GM18951 (cell line): ENCODE data around the gene MAP3K7CL.

Experiments
- POLR2A ChIP-seq: IDR thresholded peaks from 4 replicates; pipeline ENCODE4 v1.6.1; 2011; ENCODE audit warnings: mild to moderate bottlenecking; ENCODE audit not compliant: insufficient read length, insufficient read depth; ENCODE audit errors: extremely low read depth
- in situ Hi-C: fragments of 300-500 bp; cut with MboI; formaldehyde crosslinking; loops from one replicate; pipeline ENCODE4 v1.12.0; 2022; ENCODE audit warnings: low sequenced_read_pairs, mixed read lengths, inconsistent platforms; ENCODE audit not compliant: unreplicated experiment

Gene MAP3K7CL

DNA sequence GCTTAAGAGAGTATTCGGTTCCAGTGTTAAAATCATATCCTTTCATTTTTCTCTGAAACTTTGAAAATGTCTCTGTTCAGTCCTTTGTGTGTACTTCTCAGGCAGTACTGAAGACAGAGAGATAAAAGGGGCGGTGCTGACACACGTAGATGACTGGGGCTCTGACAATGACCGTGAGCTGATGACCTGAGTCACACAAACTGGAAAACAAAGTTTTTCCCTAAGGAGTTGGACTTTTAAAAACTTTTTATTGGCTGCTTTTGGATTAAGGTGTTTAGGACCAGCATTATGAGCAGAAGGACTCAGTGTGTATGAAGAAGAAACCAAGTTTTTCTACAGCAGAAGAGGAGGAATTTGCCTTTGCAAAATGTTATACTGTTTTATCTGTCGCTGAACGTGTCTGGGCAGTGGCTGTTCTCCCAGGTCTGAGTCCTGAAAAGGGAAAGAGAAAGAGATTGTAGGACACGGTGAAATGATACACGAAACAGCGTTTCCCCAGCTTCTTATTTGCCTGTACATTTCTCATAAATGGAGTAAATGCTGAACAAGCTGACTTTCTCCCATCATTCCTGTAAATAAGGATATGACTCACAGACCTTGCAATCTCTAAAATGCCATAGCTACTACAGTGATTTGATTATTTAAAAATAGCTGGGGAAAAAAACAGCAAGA is 51.5 kb downstream of the MAP3K7CL start:
- no peak for TF ChIP-seq POLR2A
- in situ Hi-C loops = no loop called here

- in situ Hi-C loops = no loop called here
- TF ChIP-seq POLR2A = no peak
Observed at GRCh38 chr21:29182691-29183092, 52.2 kb downstream of the MAP3K7CL start.

DNA sequence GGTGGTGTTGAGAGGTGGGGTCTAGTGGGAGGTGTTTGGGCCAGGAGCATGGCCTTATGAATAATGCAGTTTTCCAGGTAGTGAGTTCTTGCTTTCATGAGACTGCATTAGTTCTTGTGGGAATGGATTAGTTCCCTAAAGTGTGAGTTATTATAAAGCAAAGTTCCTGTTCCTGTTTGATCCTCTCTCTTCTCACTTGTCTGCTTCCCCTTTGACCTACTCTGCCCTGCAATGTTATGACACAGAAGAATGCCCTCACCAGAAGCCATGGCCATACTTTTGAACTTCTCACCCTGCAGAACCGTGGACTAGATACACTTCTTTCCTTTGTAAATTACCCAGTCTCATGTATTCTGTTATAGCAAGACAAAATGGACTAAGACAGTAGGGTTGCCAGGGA is 53.6 kb downstream of the MAP3K7CL start:
- no peak for TF ChIP-seq POLR2A
- in situ Hi-C loops = no loop called here

DNA sequence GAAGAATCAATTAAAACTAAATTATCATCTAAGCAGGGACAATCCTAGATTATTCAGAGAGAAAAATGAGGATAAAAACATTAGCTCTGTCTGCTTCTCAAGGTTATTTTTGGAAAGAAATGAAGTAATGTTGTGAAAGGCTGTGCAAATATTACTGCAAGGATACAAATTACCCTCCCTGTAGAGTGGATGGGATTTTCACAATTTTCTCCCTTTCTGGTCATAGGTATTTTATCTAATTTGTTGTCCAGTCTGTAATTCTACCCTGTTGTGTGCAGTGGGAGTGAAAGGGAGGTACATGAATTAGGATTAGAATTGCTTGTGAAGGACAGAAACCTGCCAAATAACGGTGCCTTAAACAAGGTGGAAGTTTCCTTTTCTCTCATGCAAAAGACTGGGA is 54.7 kb downstream of the MAP3K7CL start:
- TF ChIP-seq POLR2A = no peak
- in situ Hi-C loops = no loop called here

DNA sequence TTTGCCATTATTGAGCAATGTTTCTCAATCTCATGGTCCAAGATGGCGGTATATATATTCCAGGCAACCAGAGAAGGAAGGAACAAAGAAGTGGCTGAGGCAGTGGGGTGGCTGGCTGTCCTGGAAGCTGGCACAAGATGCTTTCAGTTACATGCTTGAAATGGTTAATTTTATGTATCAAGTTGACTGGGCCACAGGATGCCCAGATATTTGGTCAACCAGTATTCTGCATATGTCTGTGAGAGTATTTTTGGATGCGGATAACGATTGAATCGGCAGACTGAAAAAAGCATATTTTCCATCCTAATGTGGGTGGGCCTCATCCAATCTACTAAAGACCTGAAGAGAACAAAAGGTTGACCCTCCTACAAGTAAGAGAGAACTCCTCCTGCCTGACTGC is 55.2 kb downstream of the MAP3K7CL start:
- in situ Hi-C loops = no loop called here
- no peak for TF ChIP-seq POLR2A

GRCh38 chr21:29186246-29186645 is 55.8 kb downstream of the MAP3K7CL start:
- in situ Hi-C loops = no loop called here
- no peak for TF ChIP-seq POLR2A

DNA sequence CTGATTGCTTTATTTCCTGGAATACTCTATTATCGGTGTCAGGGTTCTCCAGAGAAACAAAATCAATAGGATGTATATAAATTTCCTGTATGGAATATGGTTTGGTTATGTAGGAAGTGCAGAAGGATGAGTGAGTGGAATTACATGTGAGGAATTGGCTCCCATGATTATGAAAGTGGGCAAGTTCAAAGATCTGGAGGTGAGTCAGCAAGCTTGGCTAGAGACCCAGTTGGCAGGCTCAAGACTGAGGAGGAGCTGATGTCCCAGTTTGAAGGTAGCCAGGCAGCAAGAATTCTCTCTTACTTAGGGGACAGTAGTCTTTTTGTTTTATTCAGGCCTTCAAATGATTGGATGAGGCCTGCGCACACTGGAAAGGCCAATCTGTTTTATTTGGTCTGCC is 57.5 kb downstream of the MAP3K7CL start:
- TF ChIP-seq POLR2A = no peak
- in situ Hi-C loops = no loop called here

GRCh38 chr21:29189353-29189752 is 58.9 kb downstream of the MAP3K7CL start:
- in situ Hi-C loops = no loop called here
- TF ChIP-seq POLR2A = no peak

DNA sequence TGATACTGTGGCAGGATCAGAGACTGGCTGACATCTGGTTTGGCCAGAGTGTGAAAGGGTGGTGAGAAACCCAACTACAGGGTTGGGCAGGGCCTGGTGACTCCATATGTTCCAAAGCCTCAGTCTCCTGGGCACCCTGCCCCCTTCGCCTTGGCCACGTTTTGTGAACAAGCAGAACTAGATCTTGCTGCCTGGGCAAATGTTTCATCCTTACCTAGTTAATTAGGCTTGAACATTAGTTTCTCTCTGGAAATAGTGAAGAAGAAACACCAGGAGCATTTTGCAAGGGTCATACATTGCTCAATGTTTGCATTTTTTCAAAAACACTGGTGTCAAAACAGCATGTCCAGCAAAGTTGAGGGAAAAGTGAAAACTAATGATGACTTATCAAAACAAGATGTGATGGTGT is 60.5 kb downstream of the MAP3K7CL start:
- TF ChIP-seq POLR2A = no peak
- in situ Hi-C loops = no loop called here

GRCh38 chr21:29193072-29193471 is 62.6 kb downstream of the MAP3K7CL start:
- TF ChIP-seq POLR2A = no peak
- in situ Hi-C loops = no loop called here

DNA sequence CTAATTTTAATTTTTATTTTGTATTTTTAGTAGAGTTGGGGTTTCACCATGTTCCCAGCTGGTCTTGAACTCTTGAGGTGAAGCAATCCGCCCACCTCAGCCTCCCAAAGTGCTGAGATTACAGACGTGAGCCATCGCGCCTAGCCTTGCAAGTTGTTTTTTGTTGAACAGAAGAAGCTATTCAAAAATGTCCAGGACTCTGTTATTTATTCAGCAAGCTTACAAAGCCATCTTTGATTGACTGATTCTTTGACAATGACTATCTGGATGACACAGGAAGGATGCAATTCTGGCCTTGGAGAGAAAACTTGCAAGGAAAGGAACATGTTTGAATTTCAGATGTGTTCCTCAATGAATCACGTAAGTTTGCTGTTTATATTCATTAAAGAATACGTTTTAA is 63.5 kb downstream of the MAP3K7CL start:
- no peak for TF ChIP-seq POLR2A
- in situ Hi-C loops = no loop called here

DNA sequence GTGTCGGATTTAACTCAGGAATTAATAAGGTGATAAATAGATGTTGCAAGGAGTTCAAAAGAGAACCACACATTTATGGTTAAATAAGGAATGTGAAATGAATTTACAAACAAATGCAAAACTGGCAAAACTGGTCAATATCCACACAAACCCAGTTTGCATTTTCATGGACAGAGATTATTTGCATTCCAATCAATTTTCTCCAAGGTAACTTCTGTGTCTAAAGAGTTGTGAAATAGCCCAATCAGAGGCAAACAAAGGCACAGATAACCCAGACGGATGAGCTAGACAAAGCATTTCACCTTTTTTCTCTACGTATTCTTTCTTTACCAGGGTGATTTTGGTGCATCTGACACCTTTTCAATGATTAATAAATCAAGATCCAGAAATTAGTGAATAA is 63.9 kb downstream of the MAP3K7CL start:
- in situ Hi-C loops = no loop called here
- TF ChIP-seq POLR2A = no peak

DNA sequence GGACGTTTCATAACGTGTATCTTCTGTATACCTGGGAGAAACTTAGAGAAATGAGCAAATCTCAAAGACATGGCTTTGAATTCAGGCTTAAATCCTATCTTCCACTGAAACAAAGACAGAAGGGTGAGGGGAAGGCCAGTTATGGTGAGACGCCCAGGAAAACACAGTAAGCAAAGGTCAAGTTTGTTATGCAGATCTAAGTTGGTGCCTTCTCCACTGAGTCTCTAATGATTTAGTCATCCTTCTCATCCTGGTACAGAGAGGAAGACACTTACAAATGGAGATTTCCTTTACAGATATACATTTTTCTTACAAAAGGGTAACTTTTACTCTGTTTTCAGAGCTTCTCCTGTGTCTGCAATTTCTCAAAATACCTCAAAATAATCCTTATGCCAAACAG is 64.4 kb downstream of the MAP3K7CL start:
- no peak for TF ChIP-seq POLR2A
- in situ Hi-C loops = no loop called here

DNA sequence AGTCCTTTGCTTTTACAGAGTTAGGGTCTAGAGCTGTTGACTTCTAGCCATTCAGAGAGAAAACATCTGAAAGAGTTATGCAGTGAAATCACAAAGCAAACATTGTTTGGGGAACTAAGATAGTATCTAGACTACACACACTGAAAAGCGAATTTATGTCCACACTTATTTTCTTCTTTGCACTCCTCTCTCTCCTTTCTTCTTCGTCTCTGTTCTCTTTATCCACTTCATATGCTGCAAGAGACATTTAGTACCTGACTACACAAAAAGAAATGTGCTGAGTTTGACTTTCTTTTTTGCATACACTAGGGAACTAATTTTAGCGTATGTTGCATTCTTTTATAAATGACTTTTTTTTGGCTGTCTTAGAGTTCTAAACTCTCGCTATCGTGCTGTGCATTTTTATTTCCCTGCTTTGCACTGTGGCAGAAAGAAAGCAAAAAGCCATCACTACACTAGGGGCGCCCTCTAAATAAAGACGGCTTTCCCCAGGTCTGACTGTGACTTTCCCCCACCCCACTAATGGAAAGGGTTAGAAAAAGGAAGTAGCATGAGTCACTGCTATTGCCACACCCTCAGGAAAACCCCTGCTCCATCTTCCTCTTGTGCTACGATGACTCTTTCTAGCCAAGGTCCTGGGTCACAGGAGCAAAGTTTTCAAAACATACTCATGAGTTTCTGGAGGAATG is 65.7 kb downstream of the MAP3K7CL start:
- peak; percentile 23 for TF ChIP-seq POLR2A
- in situ Hi-C loops = no loop called here
